ENCODE data around the gene UBXN2A. TPM values are rescaled to one million over a fixed set of nuclear protein-coding genes. Genes with fewer than 3 reads are reported as not detected.
"Not testable (repeated sequence)": the region's sequence is repeated elsewhere in the genome, so short reads cannot be mapped to it uniquely, and the experiment has no call there.

Gene UBXN2A
- polyA plus RNA-seq, 1 donor = 17.6 TPM

GRCh38 chr2:24043133-24043532 is 102.9 kb downstream of the UBXN2A start:
- DNase-seq (ENCODE audit: low read depth) = not testable (repeated sequence)

DNA sequence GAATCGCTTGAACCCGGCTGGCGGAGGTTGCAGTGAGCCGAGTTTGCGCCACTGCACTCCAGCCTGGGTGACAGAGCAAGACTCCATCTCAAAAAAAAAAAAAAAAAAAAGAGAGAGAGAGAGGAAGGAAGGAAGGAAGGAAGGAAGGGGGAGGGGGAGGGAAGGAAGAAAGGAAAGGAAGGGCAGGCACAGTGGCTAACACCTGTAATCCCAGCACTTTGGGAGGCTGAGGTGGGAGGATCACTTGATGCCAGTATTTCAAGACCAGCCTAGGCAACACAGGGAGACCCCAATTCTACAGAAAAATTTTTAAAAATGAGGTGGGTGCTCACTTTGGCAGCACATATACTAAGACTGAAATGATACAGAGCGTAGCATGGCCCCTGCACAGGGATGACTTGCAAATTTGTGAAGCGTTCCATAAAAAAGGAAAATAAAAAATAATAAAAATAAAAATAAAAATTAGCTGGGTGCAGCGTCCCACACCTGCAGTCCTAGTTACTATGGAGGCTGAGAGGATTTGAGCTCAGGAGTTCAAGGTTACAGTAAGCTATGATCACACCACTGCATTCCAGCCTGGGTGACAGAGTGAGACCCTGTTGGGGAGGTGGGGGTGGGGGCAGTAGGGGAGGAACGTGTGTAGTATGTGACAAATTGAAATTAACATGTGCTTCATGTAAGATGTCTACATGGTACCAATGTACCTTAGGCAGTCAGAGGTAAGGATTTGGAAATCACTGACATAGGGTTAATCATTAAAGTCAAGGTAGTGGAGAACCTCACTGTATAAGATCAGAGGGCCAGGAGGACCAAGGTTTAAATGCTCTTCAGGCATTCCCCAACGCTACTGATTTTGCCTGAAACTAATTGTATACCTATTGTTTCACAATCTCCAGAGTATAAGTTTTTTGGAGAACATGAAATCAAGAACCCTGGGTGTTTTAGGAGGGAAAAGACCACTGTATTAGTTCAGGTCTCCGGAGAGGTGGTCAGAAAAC is 105.5 kb downstream of the UBXN2A start:
- DNase-seq (ENCODE audit: low read depth) = no peak

DNA sequence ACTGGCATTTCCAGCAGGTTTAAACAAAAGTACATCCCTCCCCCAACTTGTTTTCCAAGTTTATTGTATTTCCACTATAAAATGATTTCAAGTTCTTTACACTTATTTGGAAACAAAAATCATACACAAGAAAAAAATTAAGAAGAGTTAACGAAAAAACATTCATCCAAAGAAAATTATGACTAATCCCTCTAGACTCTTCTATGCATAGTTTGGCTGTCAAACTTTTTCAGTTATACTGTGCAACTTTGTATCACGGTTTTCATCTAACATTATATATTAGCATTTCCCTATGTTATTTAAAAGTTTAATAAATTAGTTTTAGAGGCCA is 106.3 kb downstream of the UBXN2A start:
- DNase-seq (ENCODE audit: low read depth) = no peak

GRCh38 chr2:24046930-24047702 is 106.9 kb downstream of the UBXN2A start, which contains the start of gene WDCP:
WDCP (minus strand) TSS chr2:24047391; CDS start chr2:24039494, 7,897 bp downstream.
- peak; percentile 97 for DNase-seq (ENCODE audit: low read depth)

DNA sequence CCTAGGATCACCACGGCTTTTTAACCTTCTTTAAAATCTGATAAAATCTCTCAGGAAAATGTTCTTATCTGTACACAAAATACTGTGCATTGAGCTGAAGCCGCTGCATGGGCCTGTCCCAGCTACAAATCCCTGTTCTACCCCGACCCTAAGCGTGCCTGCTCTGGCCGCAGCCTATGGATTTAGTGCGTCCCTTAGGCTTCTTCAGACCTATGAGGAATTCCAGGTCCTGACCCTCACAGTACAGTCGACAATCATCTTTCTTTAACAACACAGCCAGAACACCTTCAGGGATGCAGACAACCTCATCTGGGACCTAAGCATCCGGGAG is 107.4 kb downstream of the UBXN2A start:
- DNase-seq (ENCODE audit: low read depth) = no peak

- DNase-seq (ENCODE audit: low read depth) = no peak
Measured at GRCh38 chr2:24048769-24049484, 108.7 kb downstream of the UBXN2A start.

DNA sequence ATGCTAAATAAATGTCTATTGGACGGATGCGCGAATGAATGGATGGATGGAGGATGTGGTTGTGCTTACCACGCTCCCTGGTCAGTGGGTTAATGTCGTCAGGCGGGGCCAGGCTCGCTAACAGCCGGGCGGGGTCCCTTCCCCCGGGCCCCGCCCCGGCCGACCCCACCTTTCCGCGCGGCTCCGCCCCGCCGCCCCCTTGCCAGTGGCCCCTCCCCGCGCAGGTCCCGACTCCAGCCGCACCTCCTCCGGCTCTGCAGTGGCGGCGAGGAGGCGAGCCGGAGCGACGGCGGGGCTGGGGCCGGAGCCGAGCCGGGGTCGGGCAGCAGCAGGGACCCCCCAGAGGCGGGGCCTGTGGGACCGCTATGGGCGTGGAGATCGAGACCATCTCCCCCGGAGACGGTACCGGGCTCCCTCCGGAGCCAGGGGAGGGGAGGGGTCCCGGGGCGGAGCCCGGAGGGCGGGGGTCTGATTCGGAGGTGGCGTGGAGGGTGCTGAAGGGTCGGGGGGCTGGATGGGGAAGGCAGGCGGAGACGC is 109.3 kb downstream of the UBXN2A start, which contains the start of gene FKBP1B:
Gene FKBP1B (plus strand): TSS at position 257 of the 537 bp plus-strand sequence. CDS start 109 bp downstream, at position 366.
- DNase-seq (ENCODE audit: low read depth) = no peak

- no peak for DNase-seq (ENCODE audit: low read depth)
Measured at GRCh38 chr2:24050041-24050979, 110.0 kb downstream of the UBXN2A start.

- no peak for DNase-seq (ENCODE audit: low read depth)
Measured at GRCh38 chr2:24051833-24052232, 111.6 kb downstream of the UBXN2A start.

DNA sequence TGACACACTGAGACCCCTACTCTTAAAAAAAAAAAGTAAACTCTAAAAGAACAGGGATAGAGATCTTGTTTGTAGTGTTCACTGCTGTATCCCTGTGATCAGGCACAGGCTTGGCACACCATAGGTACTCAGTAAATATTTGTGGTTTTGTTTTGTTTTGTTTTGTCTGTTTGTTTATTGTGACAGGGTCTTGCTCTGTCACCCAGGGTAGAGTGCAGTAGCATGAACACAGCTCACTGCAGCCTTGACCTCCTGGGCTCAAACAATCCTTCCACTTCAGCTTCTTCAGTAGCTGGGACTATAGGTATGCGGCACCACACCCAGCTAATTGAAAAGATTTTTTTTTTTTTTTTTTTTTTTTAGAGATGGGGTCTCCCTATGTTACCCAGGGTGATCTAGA is 112.7 kb downstream of the UBXN2A start:
- DNase-seq (ENCODE audit: low read depth) = no peak

Other genes starting within 250 kb of the UBXN2A start
- gene ATAD2B, start 13.3 kb upstream of the UBXN2A start, polyA plus RNA-seq (ENCODE audit: insufficient read length) = 11.5 TPM
- 2.6 TPM for gene MFSD2B, start 69.6 kb downstream of the UBXN2A start, polyA plus RNA-seq (ENCODE audit: insufficient read length)
- 9.8 TPM for gene WDCP, start 106.9 kb downstream of the UBXN2A start, polyA plus RNA-seq (ENCODE audit: insufficient read length)
- 2.3 TPM for gene FKBP1B, start 109.3 kb downstream of the UBXN2A start, polyA plus RNA-seq (ENCODE audit: insufficient read length)
- 78.1 TPM for gene SF3B6, start 135.9 kb downstream of the UBXN2A start, polyA plus RNA-seq (ENCODE audit: insufficient read length)
- gene TP53I3, start 144.4 kb downstream of the UBXN2A start, polyA plus RNA-seq (ENCODE audit: insufficient read length) = 25.8 TPM
- 0.94 TPM for gene PFN4, start 182.9 kb downstream of the UBXN2A start, polyA plus RNA-seq (ENCODE audit: insufficient read length)
- 12.6 TPM for gene FAM228B, start 183.0 kb downstream of the UBXN2A start, polyA plus RNA-seq (ENCODE audit: insufficient read length)
- gene FAM228A, start 234.6 kb downstream of the UBXN2A start, polyA plus RNA-seq (ENCODE audit: insufficient read length) = 0.40 TPM